ENCODE data around the gene SPATA1.

Gene SPATA1

DNA sequence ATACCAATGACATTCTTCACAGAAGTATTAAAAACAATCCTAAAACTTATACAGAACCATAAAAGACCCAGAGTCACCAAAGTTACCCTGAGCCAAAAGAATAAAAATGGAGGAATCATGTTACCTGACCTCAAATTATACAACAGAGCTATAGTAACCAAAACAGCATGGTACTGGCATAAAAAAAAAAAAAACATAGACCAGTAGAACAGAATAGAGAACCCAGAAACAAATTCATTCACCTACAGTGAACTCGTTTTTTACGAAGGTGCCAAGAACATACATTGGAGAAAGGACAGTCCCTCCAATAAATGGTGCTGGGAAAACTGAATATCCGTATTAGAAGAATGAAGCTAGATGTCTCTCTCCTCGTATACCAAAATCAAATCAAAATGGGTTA lies 2.8 kb downstream of the SPATA1 start:
- DNase-seq (ENCODE audit: low read depth), result no peak

- DNase-seq (ENCODE audit: low read depth), result no peak
These were observed 4.0 kb downstream of the SPATA1 start for GRCh38 chr1:84510165-84510564.

DNA sequence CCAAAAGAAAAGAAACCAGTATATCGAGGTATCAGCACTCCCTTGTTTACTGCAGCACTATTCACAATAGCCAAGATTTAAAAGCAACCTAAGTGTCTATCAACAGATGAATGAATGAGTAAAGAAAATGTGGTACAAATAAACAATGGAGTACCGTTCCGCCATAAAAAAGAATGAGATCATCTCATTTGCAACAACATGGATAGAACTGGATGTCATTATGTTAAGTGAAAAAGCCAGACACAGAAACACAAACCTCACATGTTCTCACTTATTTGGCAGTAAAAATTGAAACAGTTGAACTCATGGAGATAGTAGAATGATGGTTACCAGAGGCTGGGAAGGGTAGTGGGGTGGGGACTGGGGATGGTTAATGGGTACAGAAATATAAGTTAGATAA lies 4.5 kb downstream of the SPATA1 start:
- peak; percentile 20 for DNase-seq (ENCODE audit: low read depth)

GRCh38 chr1:84524590-84524989 lies 18.4 kb downstream of the SPATA1 start:
- DNase-seq (ENCODE audit: low read depth), result no peak

DNA sequence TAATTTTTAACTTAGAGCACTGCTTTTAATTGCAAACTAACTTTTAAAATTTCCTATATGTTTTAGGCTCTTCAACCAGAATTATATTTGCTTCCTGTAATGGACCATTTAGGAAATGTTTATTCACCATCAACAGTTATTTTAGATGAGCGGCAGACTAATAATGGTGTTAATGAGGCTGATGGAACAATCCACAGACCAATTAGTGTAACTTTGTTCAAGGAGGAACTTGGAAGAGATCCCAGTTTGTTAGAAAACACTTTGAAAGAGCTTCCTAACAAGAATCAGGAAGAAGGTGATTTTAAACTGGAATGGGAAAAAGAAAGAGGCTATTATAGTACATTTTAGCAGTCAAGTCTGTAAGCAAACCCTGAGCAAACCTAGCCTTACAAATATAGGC lies 19.6 kb downstream of the SPATA1 start:
- DNase-seq (ENCODE audit: low read depth), result no peak

- DNase-seq (ENCODE audit: low read depth), result no peak
These were observed 32.4 kb downstream of the SPATA1 start for GRCh38 chr1:84538599-84538998.

DNA sequence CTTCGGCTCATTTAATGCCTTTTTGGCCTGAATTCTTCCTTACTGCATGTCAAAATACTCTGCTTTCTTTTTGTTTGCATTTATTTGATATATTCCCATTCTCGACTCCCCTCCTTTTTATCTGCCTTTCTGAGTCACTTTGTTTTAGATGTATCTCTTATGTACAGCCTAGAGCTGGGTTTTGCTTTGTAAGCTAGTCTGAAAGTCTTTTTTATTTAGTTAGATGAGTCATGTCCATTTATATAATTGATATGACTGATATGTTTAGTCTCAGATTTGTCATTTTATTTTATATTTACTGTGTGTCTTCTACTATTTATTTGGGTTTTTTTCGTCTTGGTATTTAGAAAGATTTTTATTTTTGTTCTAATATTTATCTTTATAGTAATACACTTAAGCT lies 33.8 kb downstream of the SPATA1 start:
- peak; percentile 35 for DNase-seq (ENCODE audit: low read depth)

- peak; percentile 61 for DNase-seq (ENCODE audit: low read depth)
These were observed 34.6 kb downstream of the SPATA1 start for GRCh38 chr1:84540759-84541158.

GRCh38 chr1:84541679-84542078 lies 35.5 kb downstream of the SPATA1 start:
- no peak for DNase-seq (ENCODE audit: low read depth)

DNA sequence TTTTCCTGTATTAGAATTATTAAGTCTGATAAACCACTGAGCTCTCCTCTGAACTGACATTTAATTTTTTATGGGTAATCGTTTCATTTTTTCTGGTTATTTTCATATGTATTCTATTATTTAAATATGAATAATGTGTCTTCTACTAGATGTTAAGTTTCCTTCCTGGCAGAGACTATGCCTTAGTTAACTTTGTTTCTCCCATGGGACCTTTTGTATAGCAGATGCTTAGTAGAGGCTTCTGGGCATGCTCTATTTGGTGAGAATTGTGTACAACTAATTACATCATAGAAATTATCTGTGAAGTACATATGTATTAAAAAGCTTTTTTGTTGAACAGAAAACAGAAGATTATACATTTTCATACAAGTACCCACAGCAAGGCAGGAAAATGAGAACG lies 44.6 kb downstream of the SPATA1 start:
- DNase-seq (ENCODE audit: low read depth), result no peak

DNA sequence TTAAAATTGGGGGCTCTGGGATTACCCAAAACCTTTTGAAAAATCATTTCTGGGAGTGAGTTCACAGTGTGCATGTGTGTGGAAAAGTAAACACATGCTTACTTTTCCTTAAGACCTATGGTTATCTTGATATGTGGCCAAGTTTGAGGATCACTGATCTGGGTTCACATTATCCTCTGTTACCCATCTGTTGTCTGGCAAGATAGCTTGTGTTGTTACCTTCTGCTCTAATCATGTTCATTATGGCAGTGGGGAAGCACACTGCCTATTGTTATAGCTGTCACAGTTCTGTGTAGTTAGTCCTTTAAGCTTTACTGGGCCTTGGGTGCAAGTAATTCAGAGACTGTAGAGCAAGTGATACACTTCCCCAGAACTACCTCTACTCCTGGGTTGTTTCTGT lies 63.0 kb downstream of the SPATA1 start:
- no peak for DNase-seq (ENCODE audit: low read depth)

DNA sequence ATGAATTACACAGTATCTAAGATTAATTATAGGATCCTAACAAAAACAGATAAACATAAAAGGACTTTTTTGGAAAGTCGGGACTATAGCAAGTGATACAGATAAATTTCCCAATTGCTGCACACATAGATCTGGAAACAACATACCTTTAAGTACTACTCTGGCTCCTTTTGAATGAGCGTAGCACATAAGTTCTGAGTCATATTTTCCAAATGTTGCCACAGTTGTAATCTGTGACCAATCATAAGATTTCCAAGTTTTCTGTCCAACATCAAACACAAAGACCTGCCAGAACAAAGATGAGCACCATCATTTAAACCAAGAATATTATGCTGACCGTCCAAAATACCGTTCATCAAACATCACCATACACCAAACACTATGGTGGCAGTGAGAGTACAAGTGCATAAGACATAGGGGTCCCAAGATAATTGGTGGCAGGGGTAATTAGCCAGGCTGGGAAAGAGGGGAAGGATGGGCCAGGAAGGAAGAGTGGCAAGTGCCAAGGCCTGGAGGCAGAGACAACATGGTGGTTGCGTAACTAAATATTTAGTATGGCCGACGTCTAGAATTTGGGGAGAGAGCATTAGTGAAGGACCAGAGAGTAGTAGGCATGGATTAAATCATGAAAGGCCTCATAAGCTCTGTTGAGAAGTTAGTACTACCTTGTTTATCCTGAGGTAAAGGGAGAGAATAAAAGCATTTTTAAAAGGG lies 64.4 kb downstream of the SPATA1 start:
- DNase-seq (ENCODE audit: low read depth), result peak; percentile 26

DNA sequence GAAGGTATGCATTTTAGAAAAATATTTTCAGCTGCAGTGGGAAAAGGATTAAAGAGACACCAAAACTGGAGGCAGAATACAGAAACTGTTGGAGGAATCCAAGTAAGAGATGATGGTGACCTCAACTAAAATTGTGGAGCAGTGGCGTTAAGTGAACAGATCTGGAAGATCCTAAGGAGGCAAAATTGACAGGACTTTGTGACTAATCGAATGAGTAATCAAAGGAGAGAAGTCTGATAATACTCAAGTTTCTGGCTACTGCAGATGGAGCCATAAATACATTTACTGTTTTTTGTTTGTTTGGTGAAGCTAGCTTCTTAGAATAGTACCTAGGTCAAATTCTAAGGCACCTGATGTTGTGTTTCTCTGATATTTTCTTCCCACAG lies 65.0 kb downstream of the SPATA1 start:
- peak; percentile 20 for DNase-seq (ENCODE audit: low read depth)

DNA sequence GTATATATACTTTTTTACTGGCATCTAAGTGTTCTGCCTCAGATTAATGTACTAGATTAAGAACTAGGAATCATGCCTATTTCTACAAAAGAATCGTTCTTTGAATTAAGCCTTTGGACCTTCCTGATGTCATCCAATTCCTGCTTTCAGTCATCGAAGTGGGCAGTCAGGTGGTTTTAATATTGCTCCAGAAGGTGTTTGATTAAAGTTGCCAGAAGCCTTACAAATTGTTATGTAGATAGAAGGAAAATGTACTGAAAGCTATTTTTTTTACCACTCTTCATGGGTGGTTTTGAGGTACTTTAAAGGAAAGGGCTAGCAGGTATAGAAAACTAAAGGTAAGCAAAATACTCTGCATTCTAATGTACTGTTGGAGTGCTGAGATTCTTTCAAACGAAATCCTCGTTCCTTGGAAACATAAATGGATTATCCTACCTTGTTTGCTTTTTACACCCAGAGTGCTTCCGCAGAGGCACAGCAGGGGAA lies 67.3 kb downstream of the SPATA1 start:
- DNase-seq (ENCODE audit: low read depth), result no peak

- peak; percentile 89 for DNase-seq (ENCODE audit: low read depth)
These were observed 68.0 kb downstream of the SPATA1 start, which contains the start of gene CTBS for GRCh38 chr1:84573967-84574842. Gene CTBS, minus strand, starts transcription at chr1:84574440. Its CDS starts 25 bp downstream, at chr1:84574415.

DNA sequence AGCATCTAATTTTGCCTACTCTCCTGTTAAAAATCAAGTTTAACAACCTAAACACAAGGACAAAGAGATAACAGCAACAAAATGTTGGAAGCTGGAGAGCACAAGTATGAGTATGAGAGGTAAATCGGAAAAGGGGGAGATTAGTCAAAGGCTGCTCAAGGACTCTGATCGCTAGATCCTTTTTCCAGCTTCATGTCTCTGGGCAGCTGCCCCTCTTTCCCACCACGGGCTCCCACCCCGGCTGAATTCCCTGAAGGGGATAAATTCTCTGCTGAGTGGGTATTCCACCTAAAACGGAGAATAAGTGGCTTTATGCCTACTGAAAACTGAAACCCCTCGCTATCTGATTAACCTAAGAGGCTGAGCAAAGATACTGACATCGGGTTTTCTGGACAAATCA lies 68.8 kb downstream of the SPATA1 start:
- no peak for DNase-seq (ENCODE audit: low read depth)

DNA sequence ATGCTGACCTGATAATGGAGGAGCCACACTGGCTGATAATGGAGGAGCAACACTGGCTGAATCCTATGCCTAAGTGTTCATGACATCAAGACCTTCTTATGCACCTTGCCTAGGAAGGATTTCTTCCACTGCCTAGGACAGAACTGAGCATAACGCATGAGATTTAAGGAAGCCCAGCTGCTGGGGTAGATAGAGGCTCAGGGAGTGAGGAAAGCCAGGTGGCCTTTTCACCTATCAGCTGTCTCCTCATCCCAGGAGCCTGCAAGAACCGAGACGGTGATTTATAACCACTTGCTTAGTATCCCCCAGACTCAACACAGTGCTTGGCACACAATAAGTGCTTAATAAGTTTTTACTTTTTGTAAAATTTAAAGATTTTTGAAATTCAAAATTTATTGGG lies 75.5 kb downstream of the SPATA1 start:
- DNase-seq (ENCODE audit: low read depth), result no peak

- DNase-seq (ENCODE audit: low read depth), result peak; percentile 48
These were observed 76.8 kb downstream of the SPATA1 start for GRCh38 chr1:84582802-84583587.

DNA sequence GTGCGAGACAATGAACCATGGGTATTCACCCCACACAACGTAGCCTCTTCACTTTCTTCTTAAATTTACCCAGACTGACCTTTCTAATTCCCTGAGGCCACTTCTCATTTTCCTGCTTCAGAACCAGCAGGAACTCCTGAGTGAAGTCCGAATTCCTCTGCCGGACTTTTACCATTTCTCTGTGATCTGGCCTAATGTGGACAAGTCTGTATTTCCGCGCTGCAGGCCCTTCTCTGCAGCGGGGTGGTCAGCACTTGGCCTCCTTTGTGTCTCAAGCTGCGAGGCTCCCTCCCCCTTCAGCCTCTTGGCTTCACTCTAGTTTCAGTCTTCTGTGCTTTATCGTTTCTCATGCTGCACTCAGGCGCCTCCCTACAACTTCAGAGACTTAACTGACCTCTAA lies 77.5 kb downstream of the SPATA1 start:
- peak; percentile 22 for DNase-seq (ENCODE audit: low read depth)

DNA sequence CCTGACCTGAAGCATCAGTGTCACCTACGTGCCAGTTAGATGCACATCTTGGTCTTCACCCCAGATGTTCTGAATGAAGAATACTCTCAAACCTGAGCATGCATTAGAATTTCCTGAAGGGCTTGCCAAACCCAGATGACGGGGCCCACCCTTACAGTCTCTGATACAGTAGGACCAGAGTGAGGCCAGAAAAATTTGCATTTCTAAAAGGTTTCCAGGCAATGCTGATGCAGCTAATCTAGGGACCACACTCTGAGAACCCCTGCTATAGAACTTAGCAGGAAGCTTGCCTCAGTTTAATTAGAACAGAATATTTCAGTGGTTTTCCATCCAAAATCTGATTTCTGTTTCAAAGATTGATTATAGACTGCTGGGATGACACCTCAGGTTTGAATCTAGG lies 77.9 kb downstream of the SPATA1 start:
- no peak for DNase-seq (ENCODE audit: low read depth)

DNA sequence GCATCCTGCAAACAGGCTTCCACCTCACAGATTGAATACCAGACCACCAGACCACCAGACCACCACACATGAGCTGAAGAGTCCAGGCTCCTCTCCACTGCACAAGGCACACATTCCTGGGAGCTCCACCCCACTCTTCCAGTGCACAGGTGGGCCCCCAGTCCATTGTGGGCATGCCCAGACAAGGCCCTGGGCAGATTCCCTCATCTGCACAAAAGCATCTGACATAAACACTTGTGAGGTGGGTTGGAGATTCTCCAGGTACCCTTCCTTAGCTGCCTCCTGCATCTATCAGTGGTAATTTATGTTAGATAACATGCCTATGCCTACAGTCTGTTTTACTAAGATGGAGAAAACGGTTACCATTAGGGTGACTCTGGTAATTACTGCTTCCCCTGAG lies 79.6 kb downstream of the SPATA1 start:
- no peak for DNase-seq (ENCODE audit: low read depth)

- no peak for DNase-seq (ENCODE audit: low read depth)
These were observed 80.9 kb downstream of the SPATA1 start for GRCh38 chr1:84587099-84587498.
